Neural cell (in vitro differentiated cells): Measurements from ENCODE around the gene MIA2. TPM values are rescaled to one million over a fixed set of nuclear protein-coding genes. Genes with fewer than 3 reads are reported as not detected.

Source experiments
- H2AFZ ChIP-seq: fragments of 200-600, 300-800 bp; sonication (generic), shearing (Covaris generic); 2 replicates; pipeline ENCODE4 v1.6.0; 2014; ENCODE audit warnings: low read depth, mild to moderate bottlenecking, antibody characterized with exemption, low read length, moderate library complexity
- H3F3A ChIP-seq: fragments of 200-600 bp; shearing (Covaris generic); 2 replicates; pipeline ENCODE4 v1.6.1; 2016; ENCODE audit warnings: mild to moderate bottlenecking, moderate library complexity, mixed read lengths, antibody characterized with exemption, low read length; ENCODE audit not compliant: insufficient read depth, poor library complexity, severe bottlenecking
- H3K27ac ChIP-seq: fragments of 200-600, 300-800 bp; sonication (generic), shearing (Covaris generic); 2 replicates; pipeline ENCODE4 v1.5.1; 2014; ENCODE audit warnings: mild to moderate bottlenecking, low read length, moderate library complexity
- H3K27me3 ChIP-seq: fragments of 300-800, 200-600 bp; sonication (generic), shearing (Covaris generic); 2 replicates; pipeline ENCODE4 v1.6.0; 2014; ENCODE audit warnings: mild to moderate bottlenecking, low read depth, low read length, moderate library complexity; ENCODE audit not compliant: insufficient read depth
- H3K36me3 ChIP-seq: fragments of 300-800, 200-600 bp; sonication (generic), shearing (Covaris generic); 2 replicates; pipeline ENCODE4 v1.5.1; 2014; ENCODE audit warnings: mild to moderate bottlenecking, antibody characterized with exemption, low read length, moderate library complexity; ENCODE audit not compliant: insufficient read depth
- H3K4me2 ChIP-seq: fragments of 300-800, 200-600 bp; sonication (generic), shearing (Covaris generic); 2 replicates; pipeline ENCODE4 v1.6.0; 2014; ENCODE audit warnings: mild to moderate bottlenecking, low read length
- H3K4me3 ChIP-seq: fragments of 300-800, 200-600 bp; sonication (generic), shearing (Covaris generic); 2 replicates; pipeline ENCODE4 v1.5.1; 2014; ENCODE audit warnings: mild to moderate bottlenecking, low read length, moderate library complexity
- H3K79me2 ChIP-seq: fragments of 200-600 bp; shearing (Covaris generic); replicated peaks from 2 replicates; pipeline ENCODE4 v1.6.0; 2014; ENCODE audit warnings: mild to moderate bottlenecking, low read length, moderate library complexity; ENCODE audit not compliant: insufficient read depth
- H3K9ac ChIP-seq: fragments of 300-800, 200-600 bp; sonication (generic), shearing (Covaris generic); 2 replicates; pipeline ENCODE4 v1.6.1; 2016; ENCODE audit warnings: mild to moderate bottlenecking, low read length, mixed read lengths
- H3K9me2 ChIP-seq: fragments of 200-600 bp; shearing (Covaris generic); 2 replicates; pipeline ENCODE4 v1.6.1; 2016; ENCODE audit warnings: mild to moderate bottlenecking, low read length, mixed read lengths; ENCODE audit not compliant: insufficient read depth
- H3K9me3 ChIP-seq: fragments of 200-600, 300-800 bp; sonication (generic), shearing (Covaris generic); 2 replicates; pipeline ENCODE4 v1.6.1; 2016; ENCODE audit warnings: mild to moderate bottlenecking, mixed run types, low read length, moderate library complexity, mixed read lengths
- H4K20me1 ChIP-seq: fragments of 200-600 bp; shearing (Covaris generic); 2 replicates; pipeline ENCODE4 v1.6.1; 2016; ENCODE audit warnings: mild to moderate bottlenecking, mixed run types; ENCODE audit not compliant: insufficient read depth
- CTCF ChIP-seq: fragments of 450-650 bp; IDR thresholded peaks from 2 replicates; pipeline ENCODE4 v1.5.1; 2014; ENCODE audit warnings: antibody characterized with exemption, mild to moderate bottlenecking, moderate library complexity; ENCODE audit not compliant: poor library complexity, severe bottlenecking
- EP300 ChIP-seq: fragments of 450-650 bp; conservative IDR thresholded peaks from 2 replicates; pipeline ENCODE4 v1.6.1; 2014; ENCODE audit warnings: antibody characterized with exemption, mild to moderate bottlenecking, moderate library complexity; ENCODE audit not compliant: poor library complexity, severe bottlenecking
- MXI1 ChIP-seq: fragments of 450-650 bp; conservative IDR thresholded peaks from 2 replicates; pipeline ENCODE4 v1.6.1; 2014; ENCODE audit warnings: antibody characterized with exemption, mild to moderate bottlenecking; ENCODE audit not compliant: poor library complexity, severe bottlenecking
- POLR2AphosphoS5 ChIP-seq: IDR thresholded peaks from 2 replicates; pipeline ENCODE4 v1.6.1; 2012
- RAD21 ChIP-seq: fragments of 450-650 bp; conservative IDR thresholded peaks from 2 replicates; pipeline ENCODE4 v1.6.1; 2014; ENCODE audit warnings: antibody characterized with exemption, mild to moderate bottlenecking, moderate library complexity
- REST ChIP-seq: IDR thresholded peaks from 2 replicates; pipeline ENCODE4 v1.6.1; 2012; ENCODE audit warnings: borderline replicate concordance
- SMC3 ChIP-seq: fragments of 450-650 bp; conservative IDR thresholded peaks from 2 replicates; pipeline ENCODE4 v1.6.1; 2014; ENCODE audit warnings: antibody characterized with exemption, mild to moderate bottlenecking, moderate library complexity; ENCODE audit not compliant: poor library complexity
- TAF1 ChIP-seq: IDR thresholded peaks from 2 replicates; pipeline ENCODE4 v1.6.1; 2012; ENCODE audit warnings: low read depth
- polyA plus RNA-seq: library from polyadenylated mRNA; depleted of rRNA; stranded (reverse); fragments of >200 nt; gene quantifications from 2 replicates; pipeline ENCODE4 v1.2.3, GENCODE V29; 2014

The MIA2 gene
- polyA plus RNA-seq, 1 donor from 2014 or later = 17.7 TPM

- Histone ChIP-seq H3K9me2 (no peaks in the 10 kb centered on the region), H3K4me2 (no peak overlapping the region), H3K4me3 (no peak overlapping the region), H3K27ac (no peak overlapping the region), H3F3A (no peaks in the 10 kb centered on the region), H3K79me2 (no peaks in the 10 kb centered on the region), H4K20me1 (no peaks in the 10 kb centered on the region), H3K9me3 (no peaks in the 10 kb centered on the region), H3K36me3 (no peaks in the 10 kb centered on the region), H3K27me3 (no peaks in the 10 kb centered on the region), H2AFZ (no peak overlapping the region), H3K9ac (no peak overlapping the region)
- TF ChIP-seq POLR2AphosphoS5 = no peak
- no peak for TF ChIP-seq CTCF
Observed at GRCh38 chr14:39384177-39384576, 150.5 kb downstream of the MIA2 start.

GRCh38 chr14:39393289-39393688 is 159.6 kb downstream of the MIA2 start:
- H3K27ac ChIP-seq = no peak overlapping the region
- H3K36me3 ChIP-seq = peaks cover 7% of the 10 kb centered on the region
- no peak overlapping the region for H3K9ac ChIP-seq
- no peaks in the 10 kb centered on the region for H4K20me1 ChIP-seq
- H3F3A ChIP-seq = no peaks in the 10 kb centered on the region
- no peaks in the 10 kb centered on the region for H3K9me3 ChIP-seq
- no peak overlapping the region for H3K4me3 ChIP-seq
- no peak for TF ChIP-seq EP300
- TF ChIP-seq SMC3 = no peak
- no peak for TF ChIP-seq MXI1
- no peak for TF ChIP-seq TAF1
- TF ChIP-seq CTCF = no peak
- TF ChIP-seq REST = no peak
- TF ChIP-seq POLR2AphosphoS5 = no peak
- TF ChIP-seq RAD21 = no peak
- no peaks in the 10 kb centered on the region for H3K27me3 ChIP-seq
- no peak overlapping the region for H2AFZ ChIP-seq
- H3K79me2 ChIP-seq = no peaks in the 10 kb centered on the region
- no peak overlapping the region for H3K4me2 ChIP-seq
- no peaks in the 10 kb centered on the region for H3K9me2 ChIP-seq
